NCI-H446 (cell line): ENCODE results near the gene OVOL2.
"Not testable (repeated sequence)": the region's sequence is repeated elsewhere in the genome, so short reads cannot be mapped to it uniquely, and the experiment has no call there.

ENCODE experiments used
- DNase-seq, 2 experiments: peaks; one replicate each; lab custom pipeline; 2025; lab: John Stamatoyannopoulos, UW

Gene OVOL2

DNA sequence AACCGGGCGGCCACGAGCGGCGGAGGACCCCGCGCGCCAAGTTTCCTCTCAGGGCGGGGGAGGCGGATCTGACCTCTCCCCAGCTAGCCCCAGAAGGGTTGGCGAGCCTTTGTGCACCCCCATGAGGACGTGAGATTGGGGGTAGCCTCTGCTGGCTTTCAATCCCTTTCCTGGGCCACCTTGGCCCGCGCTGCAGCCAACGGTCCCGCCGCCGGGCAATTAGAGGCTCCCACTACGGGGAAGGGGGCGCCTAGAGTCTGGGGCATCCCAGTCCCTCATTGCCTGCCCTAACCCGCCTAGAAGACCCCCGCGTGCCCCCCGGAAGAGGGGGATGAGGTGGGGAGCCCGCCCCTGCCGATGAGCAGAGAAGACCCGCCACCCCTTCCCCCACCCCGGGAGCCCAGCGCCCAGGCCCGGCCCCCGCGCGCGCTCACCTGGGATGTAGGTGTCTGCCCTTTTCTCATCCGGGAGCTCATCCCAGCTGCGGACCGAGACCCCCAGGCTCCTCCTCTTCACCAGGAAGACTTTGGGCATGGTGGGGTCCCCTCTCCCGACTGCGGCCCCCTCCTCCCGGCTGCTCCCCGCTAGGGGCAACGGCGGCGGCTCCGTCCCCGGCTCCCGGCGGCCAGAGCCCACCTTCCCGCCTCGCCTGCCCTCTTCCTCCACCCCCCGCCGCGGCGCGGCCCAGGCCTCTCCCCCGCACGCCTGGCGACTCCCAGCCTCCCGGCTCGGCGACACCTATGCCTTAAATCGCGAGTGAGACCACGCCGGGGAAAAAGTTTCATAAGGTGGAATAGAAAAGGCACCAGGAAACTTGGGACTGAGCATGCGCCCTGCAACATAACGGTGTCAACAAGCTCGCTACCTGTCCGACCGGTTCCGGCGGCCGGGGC is at the start of gene OVOL2:
Gene OVOL2 (minus strand): TSS at position 816 of the 893 bp plus-strand sequence. CDS start 282 bp downstream, at position 534.
- DNase-seq: no peak

DNA sequence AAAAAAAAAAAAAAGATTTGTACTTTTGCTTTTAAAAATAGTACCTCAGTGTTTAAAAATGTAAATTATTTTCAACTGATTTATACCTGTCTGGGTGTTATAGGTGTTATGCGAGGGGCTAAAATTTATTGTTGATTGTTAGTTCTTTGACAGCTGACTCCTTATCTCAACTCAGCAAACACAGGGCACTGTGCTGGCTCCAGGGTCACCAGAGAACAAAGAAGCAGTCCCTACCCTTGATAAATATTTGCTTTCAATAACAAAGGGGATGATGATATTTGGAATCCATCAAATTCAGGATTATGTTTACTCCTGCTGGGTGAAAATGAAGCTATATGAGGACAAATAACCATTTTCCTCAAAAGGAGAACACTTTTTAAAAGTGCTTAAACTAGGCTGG is 45.8 kb upstream of the OVOL2 start:
- no peak for DNase-seq

DNA sequence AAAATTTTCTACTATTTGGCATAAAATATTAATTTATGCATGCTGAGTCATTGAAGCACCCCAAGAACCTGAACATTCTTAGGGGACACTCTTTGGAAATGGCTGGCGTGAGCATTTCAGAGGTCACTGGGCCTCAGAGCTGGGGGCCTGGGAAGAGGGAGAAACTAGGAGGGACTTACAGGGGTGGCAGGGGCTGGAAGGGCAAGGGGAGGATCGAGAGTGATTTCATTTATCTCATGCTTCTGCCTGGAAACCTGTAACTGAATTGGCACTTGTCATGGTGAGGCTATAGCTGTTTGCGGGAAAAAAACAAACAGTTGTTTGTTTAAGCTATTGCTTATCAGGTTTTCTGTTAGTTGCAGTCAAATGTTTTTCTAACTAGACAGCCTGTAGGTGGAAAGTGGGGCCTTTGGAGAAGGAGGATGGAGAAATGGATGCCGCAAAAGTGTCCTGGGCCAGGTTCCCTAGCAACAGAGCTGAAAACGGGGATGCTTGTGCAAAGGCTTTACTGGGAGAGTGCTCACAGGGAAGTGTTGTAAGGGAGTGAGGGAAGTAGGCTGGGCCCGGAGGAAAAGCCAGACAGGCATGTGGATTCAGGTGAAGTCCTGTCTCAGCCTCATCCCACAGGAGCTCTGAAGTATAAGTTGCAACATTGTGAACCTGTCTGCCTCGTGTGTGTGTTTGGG is 43.6 kb upstream of the OVOL2 start:
- DNase-seq: no peak

DNA sequence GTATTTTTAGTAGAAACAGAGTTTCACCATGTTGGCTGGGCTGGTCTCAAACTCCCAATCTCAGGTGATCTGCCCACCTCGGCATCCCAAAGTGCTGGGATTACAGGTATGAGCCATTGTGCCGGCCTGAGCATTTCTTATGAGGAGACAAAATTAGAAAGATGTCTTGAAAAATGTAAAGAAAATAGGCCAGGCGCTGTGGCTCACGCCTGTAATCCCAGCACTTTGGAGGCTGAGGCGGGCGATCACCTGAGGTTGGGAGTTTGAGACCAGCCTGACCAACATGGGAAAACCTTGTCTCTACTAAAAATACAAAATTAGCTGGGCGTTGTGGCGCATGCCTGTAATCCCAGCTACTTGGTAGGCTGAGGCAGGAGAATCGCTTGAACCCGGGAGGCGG is 42.9 kb upstream of the OVOL2 start:
- DNase-seq: not testable (repeated sequence)

DNA sequence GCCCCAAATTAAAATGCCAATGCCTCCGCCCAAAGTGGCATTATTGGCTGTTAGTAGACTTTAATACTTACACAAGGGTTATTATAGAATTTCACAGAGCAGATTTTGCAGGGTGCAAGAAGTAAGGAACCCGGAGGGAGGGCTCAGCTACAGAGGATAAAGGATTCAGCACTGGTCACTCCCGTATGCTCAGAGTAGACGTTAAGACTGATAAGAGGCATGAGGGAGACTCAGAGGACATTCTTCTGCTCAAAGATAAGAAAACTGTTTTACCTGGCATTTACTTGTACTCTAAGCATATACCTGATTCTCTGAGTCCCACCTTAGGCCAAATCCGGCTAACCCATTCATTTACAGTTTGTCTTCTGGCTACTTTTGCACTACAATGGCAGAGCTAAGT is 36.5 kb upstream of the OVOL2 start:
- DNase-seq: no peak

DNA sequence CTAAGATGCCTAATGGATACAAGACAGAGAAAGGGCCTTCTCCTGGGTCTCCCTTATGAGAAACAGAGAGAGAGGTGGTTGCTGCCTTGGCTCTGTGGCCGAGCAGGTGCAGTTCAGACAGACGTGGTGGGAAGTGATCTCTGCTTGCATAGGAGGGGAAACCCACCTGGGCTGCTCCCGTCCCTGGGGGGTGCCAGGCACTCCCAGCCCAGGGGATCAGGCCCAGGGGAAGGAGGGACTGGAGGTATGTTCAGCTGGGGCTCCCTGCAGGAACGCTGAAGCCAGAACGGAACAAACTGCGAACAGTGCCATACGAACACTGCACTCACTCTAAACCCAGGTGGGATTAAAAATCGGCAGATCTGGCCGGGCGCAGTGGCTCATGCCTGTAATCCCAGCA is 35.7 kb upstream of the OVOL2 start:
- no peak for DNase-seq

DNA sequence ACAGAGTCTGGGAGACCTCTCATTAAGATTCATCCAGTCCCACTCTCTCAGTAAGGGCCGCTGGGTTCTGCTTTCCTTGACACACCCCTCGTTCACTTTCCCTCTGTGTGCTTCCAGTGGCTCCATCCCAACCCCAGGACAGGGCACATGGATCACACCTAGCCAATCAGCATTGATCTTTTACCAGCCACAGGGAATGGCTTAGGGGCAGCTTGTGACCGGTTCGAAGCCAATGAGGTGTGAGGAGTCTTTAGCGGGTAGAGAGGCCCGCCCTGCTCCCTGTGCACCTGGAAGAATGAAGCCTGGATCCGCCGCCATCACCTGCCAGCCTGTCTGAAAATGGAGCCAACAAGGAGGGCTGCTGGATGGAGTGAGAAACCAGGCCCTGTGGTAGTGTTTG is 35.2 kb upstream of the OVOL2 start:
- DNase-seq: no peak

DNA sequence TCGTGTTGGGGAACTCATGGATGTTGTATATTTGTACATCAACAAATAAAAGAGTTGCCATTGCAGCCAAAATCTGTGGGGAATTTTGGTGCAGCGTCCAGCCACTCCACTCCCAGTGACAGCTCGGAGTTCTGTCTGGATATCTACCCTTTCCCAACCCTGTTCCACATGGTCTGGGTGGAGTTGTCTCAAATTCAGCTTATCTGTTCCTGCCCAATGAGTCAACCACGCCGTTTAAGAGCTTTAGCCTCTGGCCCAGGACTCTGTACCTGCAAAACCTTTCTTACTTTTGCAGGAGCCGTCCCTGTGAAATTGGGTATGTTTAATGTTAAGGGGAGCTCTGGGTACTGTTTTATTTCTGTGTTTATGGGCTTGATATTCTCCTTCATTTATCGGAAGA is 33.9 kb upstream of the OVOL2 start:
- no peak for DNase-seq

DNA sequence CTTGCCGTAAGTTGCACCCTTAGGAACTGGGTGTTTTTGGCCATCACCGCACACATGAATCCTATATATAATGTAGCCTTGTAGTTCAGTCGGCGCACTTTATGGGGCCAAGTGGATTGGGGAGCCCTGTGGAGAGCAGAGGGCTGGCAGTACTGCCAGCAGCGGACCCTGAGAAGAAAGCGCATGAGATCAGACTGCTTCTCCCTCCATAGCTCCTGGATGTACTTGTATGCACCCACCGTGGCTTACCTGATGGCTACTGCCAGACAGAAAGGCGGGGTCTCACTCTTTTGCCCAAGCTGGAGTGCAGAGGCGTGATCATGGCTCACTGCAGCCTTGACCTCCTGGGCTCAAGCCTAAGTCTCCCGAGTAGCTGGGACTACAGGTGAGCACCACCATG is 32.8 kb upstream of the OVOL2 start:
- DNase-seq: no peak

DNA sequence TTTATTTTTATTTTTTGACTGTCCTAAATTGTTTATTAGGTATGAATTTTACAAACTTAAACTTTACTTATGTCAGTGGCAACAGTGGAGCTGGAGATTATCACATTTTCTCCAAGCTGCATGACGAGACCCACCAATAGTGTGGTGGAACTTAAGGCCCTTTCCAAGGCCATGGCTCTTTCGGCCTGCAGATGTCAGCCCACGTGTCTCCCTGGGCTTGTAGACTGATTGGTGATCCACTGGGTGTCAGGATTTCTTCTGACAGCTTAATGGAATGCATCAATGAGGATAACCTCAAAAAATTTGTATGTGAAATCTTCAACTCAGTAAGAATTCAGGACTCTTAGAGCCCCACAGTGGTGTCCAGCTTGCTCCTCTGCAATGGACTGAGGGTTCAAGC is 32.3 kb upstream of the OVOL2 start:
- DNase-seq: no peak

DNA sequence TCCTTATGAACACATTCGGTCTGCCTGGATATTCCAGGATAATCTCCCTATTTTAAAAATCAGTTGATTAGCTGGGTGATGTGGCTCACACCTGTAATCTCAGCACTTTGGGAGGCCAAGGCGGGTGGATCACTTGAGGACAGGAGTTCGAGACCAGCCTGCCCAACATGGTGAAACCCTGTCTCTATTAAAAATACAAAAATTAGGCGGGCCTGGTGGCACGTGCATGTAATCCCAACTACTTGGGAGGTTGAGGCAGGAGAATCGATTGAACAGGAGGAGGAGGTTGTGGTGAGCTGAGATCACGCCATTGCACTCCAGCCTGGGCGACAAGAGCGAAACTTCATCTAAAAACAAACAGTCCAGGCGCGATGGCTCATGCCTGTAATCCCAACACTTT is 31.1 kb upstream of the OVOL2 start:
- DNase-seq: not testable (repeated sequence)

DNA sequence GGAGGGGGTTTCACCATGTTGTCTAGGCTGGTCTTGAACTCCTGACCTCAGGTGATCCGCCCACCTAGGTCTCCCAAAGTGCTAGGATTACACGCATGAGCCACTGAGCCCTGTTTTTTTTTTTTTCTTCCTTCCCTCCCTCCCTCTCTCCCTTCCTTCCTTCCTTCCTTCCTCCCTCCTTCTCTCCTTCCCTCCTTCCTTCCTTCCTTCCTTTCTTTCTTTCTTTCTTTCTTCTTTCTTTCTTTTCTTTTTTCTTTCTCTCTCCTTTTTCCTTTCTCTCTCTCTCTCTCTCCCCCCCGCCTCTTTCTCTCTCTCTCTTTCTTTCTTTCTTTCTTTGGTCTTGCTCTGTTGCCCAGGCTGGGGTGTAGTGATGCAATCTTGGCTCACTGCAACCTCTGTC is 30.6 kb upstream of the OVOL2 start:
- not testable (repeated sequence) for DNase-seq

DNA sequence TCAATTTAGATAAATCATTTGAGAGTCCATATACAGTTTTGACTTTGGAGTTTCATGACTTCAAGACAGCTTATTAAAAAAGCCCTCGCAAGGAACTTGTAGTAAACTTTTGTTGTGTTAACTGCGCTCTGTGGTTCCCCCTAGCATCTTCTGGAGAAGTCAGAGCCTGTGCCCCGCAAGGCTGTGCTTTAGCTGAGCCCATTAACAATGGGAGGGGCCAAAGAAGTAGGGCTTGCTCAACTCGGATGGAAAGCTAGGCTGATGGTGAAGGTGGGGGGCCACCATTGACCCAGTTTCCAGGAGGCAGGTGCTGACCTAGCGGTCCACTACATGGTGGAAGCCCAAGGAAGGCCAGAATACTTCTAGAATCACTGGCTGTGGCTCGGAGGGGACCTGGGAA is 29.3 kb upstream of the OVOL2 start:
- DNase-seq: no peak

DNA sequence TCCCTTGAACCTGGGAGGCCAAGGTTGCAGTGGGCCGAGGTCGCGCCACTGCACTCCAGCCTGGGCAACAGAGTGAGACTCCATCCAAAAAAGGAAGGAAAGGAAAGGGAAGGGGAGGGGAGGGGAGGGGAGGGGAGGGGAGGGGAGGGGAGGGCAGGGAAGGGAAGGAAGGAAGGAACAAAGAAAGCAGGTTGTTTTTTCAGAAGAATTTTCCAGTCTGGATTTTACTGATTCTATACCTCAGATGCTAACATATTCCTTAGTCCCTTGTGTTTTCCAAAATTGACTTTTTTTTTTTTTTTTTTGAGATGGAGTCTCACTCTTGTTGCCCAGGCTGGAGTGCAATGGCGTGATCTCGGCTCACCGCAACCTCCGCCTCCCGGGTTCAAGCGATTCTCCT is 23.1 kb upstream of the OVOL2 start:
- DNase-seq: not testable (repeated sequence)

DNA sequence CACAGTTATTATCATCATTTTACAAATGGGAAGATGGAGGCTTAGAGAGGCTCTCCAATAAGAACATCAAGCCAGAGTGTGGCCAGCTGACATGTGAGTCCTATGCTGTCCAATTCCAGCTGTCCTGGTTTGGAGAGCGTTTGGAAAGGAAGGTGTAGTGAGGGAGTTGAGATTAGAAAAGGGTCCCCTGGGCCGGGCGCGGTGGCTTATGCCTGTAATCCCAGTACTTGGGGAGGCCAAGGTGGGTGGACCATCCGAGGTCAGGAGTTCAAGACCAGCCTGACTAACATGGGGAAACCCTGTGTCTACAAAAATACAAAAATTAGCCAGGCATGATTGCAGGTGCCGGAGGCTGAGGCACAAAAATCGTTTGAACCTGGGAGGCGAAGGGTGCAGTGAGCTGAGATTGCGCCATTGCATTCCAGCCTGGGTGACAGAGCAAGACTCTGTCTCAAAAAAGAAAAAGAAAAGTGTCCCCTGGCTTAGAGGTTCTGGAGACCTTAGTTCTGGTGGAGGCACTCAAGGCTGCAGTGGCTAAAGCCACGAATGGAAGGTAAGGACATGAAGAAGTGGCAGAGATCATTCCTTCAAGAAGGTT is 22.1 kb upstream of the OVOL2 start:
- DNase-seq: no peak

DNA sequence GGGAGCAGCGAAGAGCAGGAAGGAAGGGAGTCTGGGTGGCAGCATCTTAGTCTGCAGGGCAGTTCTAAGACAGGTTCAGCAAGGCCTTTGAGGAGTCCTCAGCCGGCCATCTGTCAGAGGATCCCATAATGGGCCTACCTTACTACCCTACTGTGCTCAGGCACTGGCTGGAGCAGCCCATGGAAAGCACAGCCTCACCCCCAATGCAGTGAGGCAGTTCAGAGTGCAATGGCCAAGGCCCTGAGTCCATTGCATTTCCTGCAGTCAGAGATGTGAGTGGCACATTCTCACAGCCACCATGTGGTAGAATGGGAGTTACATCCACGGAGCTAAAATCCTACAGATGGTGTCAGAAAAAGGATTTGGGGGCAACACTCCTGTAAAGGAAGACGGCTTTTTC is 19.4 kb upstream of the OVOL2 start:
- no peak for DNase-seq

DNA sequence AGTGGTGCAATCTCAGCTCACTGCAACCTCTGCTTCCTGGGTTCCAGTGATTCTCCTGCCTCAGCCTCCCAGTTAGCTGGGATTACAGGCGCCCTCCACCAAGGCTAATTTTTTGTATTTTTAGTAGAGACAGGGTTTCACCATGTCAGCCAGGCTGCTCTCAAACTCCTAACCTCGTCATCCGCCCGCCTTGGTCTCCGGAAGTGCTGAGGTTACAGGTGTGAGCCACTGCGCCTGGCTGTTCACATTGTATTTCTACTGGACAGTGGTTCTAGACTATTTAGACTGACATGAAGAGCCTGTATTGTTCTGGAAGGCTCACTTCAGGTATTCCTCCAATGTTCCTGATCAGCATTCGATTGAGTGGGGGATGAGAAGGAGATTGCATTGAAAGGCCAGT is 14.8 kb upstream of the OVOL2 start:
- DNase-seq: no peak

DNA sequence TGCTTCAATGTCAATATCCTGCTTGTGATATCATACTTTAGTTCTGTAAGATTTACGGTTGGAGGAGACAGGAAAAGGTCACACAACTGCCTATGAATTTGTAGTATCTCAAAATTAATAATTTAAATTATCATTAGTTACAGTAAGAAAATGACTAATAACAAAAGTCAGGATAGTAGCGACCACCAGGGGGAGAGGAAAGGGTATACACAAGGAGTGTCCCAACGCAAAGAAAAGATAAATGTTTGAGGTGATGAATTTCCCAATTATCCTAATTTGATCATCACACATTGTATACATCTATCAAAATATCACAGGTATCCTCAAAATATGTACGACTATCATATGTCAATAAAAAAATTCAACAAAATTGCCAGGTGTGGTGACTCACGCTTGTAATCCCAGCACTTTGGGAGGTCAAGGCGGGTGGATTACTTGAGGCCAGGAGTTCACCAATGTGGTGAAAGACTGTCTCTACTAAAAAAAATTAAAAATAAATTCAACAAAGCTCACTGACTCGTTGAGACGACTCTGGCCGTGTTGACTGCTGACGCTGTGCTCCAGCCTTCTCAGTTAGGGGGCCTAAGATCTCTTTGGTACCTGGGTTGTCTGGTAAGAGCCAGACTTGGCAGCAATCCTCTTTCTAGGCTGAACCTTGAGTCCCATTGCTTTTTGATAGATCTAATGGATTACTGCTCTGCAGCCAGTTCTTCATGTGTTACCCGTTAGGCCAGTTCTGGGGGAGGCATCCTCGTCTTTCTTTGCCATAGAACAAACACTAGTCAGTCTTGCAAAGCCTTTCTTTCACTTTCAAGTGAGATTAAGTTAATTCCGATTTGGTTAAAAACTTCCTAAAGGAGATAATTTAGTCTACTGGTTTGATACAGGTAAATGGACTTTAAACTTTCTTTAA is 9.0 kb upstream of the OVOL2 start:
- no peak for DNase-seq

DNA sequence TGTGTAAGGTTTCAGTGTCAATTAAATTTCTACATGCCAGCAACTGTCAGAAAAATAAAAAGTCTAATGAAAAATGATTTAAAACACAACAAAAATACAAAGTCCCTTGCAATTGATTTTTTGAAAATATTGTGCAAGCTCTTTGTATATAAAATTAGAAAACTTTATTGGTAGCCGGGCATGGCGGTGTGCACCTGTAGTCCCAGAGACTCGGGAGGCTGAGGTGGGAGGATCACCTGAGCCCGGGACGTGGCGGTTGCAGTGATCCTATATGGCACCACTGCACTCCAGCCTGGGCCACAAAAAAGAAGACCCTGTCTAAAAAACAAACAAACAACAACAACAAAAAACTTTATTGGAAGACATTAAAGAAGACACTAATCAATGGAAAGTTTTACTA is 6.0 kb upstream of the OVOL2 start:
- DNase-seq: no peak

DNA sequence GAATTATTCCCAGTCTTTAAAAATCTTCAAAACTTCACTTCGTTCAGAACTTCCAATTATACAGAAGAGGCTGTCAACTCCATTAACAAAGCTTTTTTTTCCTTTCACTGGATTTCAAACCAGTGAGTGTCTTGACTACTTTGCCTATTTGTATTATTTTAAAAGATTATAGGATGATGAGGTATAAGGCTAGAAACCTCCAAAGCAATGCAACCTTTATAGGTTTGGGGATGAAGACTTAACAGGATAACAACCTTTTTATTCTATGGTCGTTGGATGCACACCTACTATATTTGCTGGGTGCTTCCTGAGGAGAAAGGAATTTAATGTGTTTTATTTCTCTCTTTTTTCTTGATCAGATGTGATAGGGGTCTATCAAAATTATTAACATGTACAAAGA is 1.9 kb upstream of the OVOL2 start:
- DNase-seq: no peak

DNA sequence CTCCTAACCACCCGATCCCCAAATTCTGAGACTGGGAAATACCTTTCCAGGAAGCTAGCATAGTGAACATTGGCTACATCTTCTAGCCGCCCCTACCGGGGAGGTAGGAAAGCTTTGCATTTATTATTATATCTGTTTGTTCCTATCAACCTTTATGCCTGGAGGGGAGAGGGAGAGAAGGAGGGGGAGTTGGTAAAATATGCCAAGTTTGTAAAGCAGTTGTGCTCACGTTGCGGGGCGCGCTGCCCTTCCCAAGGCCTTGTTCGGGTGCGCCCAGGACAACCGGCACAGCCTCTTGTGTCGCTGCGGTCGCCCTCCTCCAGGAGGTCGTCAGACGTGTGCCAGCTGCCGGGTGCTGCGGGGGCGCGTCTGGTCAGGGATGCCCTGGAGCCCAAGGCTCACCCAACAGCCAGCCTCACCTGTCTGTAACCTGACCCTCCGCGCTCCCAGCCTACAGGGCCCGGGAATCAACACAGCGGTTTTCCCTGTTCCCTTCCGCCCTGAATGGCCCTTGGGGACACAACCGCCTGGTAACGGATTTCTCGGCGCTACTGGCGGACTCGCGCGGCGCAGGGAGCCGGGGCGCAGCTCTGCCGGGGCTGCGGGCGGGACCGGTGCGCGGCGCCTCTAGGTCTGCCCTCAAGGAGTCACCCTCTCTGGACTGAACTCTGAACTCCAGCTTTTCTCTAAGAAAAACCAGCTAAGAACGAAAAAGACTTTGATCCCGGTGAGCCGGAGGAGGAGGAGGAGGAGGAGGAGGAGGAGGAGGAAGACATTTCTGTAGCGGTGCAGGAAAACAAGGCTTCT is 1.1 kb upstream of the OVOL2 start:
- DNase-seq: no peak
